NCI-H1092 (cell line): Measurements from ENCODE around the gene CD82.
A peak's percentile ranks its signal among the peaks of the same experiment; 100 is the strongest.

ENCODE experiments used
- DNase-seq: peaks from one replicate; lab custom pipeline; 2025; lab: John Stamatoyannopoulos, UW

The CD82 gene

DNA sequence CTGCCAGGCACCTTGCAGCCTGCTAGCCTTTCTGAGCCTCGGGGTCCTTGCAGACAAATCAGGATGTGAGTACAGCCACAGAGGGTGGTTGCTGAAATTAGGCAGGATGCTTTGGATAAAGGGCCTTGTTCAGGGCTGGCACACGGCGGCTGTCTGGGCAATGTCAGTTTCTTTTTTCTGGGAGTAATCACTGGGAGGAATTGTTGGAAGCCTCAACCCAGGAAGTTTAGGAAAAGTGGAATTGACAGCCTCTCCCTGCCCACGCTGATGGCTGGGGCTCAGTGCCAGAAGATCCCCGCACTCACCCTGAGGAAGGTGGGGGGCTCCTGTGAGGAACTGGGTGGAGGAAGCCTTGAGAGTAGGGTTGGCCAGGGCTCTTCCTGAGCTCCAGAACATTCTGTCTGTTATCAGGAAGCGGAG, 37.4 kb downstream of the CD82 start:
- DNase-seq = no peak

DNA sequence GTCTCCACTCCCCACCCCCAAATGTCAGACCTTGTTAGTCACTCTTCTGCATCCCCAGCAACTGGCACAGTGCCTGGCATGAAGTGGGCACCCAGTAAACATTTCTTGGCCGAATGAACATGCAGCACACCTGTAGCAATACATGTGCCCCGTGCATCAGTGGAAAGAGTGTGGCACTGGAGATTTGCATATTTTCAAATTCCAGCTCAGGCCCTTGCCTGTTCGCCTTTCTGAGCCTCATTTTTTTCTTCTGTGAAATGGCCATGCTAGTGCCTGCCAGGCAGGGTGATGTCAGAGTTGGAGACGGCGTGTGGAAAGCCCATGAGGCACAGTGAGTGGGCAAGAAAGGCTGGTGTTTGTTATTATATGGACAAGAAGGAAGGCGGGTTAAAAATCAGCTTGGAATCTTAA, 38.7 kb downstream of the CD82 start:
- peak; percentile 65 for DNase-seq

DNA sequence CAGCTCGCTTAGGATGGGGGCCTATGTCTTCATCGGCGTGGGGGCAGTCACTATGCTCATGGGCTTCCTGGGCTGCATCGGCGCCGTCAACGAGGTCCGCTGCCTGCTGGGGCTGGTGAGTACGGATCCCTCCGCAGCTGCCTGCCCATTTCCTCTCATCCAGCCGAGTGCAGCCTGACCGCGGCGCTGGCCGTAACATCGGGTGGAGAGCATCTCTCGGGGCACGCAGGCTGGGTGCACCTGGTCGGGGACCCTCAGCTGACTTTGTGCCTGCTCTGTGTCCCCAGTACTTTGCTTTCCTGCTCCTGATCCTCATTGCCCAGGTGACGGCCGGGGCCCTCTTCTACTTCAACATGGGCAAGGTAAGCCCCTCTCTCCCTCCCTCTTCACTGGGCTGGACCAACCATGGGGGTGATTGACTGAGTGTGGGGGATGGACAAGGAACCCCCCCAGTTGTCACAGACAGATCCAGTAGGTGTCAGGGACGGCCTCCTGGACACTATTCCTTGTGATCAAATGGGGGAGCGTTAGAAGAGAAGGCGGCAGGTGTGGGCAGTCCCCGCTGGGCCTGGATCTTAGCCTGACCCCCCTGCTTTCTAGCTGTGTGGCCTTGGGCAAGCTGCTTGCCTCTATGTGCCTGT, 39.7 kb downstream of the CD82 start:
- DNase-seq = no peak

DNA sequence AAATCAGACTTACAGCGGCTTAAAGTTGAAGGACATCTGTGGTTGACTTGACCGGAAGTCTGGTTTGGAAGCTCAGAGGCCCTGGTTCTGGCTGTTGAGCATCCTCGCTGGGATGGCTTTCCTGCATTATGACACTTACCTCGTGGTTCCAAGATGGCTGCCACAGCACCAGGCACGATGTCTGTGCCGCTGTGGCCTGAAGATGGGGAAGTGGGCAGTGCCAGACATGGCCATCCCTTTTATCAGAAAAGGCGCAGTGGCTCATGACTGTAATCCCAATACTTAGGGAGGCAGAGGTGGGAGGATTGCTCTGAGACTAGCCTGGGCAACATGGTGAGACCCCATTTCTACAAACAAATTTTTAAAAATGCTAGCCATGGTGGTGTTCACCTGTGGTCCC, 40.5 kb downstream of the CD82 start:
- no peak for DNase-seq

DNA sequence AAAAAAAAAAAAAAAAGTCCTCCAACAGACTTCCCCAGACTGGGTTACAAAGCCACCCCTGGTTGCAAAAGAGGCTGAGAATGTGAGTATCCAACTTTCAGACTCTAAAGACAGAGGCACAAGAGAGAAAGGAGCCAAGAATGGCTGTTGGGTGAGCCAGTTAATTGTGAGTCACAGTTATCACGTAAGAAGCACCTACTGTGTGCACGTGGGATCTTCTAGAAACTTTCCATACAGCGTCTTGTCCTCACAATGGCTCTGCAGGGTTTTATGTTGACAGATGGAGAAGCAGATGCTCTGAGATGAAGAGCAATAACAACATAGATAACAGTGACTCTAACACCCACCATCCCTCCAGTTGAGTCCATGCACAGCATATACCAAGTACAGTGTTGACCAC, 41.0 kb downstream of the CD82 start:
- DNase-seq = no peak

DNA sequence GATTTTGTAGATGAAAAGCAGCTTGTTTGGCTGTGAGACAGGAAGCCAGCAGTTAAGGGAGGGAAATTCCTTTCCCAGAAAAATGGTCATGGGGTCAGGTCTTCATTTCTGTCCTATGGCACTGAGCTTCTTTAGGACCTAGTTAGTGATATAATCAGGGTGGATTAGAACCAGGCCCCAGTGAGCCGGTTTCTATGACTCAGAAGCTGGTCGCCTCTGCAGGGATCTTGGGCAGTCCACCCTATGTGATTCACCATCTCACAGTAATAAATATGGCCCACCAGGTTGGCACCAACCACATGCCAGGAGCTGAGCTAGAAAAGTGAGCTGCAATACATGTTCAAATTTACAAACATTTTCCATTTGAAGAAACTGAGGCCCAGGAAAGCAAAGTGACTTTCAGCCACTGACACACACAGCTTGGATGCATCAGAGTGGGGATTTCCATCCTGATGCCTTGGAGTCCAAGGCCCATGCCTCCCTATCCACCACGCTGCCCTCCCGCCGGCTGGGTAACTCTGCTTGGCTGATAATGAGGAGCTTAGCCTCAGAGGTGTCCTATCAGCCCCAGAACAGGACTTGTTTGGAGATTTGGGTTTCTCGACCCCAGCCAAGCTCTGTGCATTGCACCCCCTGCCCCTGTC, 42.0 kb downstream of the CD82 start:
- DNase-seq = no peak

DNA sequence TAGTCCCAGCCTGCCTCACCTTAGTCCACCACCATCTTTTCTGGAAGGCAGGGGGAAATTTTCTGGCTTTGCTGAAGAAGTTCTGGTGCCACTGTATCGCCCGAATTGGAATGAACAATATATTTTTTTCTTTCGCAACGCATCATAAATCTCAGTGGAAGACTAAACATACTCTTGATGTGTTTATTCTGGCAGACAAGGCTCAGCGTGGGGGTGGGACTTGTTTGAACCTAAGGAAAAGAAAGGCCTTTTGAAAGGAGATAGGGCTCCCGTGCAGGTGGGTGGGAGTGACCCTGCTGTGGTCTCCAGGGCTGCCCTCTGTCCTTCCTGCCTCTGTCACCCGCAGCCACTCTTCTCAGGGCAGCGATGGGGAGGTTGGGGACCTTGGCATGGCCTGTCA, 42.5 kb downstream of the CD82 start:
- peak; percentile 77 for DNase-seq

DNA sequence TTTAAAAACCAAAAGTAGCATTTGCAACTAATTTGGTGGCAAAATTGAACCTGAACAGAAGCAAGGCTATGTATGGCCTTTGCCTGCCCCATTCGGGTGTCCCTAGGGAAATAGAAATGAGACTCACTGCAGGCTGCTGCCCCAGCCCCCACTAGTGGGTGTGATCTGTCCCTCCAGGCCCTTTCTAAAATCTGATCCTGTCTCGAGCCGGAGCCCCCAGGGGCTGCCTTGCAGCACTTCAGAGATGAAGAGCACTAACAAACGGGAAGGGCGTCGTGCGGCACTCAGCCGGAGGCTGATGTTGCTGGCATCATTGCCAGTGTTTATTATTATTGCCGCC, 43.2 kb downstream of the CD82 start:
- DNase-seq = peak; percentile 94

DNA sequence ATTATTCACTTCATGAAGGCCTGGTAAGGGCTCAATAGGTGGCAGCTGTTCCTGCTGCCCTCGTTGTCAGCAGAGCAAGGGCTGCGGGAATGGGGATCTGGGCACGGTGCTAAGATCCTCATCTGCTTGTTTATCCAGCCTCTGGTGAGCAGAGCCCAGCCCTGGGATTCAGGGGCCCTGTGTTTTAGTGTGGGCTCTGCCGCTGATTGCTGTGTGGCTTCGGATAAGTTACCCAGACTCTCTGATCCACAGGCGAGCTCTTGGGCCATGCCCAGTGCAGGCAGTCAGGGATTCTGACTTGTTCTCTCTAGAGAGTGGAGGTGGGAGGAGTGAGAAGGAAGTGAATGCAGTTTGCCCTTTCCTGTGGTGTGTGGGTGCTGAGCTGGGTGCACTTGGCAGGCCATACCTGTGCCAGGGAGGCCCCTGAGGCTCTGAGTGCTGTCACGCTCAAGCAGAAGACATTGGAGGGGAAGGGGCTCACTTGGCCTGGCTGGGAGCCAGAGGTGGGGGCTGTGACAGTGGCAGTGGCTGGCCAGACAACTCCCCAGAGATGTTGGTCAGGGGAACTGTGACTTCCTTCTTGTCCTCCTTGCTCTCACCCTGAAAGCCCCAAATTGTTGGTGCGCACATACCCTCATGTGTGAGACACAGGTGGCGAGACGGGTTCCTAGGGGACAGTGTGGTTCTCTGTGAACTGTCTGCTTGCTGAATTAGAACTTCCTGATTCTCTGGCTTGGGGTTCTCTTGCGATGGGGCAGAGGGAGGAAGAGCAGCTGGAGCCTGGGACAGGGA, 43.7 kb downstream of the CD82 start:
- no peak for DNase-seq

DNA sequence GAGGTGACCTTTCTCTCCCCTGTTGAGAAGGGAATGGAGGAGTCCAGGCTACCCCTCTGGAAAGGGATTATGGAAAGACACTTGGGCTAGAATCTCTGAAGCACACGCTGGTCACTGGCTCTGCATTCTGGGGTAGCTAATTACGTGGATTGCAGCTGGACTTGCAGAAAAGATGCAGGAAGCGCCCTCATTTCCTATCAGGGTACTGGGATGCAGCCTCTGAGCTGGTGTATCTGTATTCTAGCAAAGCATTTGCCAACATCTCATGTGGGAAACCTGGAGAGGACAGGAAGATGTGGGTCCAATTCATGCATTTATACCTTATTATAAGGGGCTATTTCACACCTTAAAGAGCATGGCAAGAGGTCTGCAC, 44.3 kb downstream of the CD82 start:
- DNase-seq = no peak

DNA sequence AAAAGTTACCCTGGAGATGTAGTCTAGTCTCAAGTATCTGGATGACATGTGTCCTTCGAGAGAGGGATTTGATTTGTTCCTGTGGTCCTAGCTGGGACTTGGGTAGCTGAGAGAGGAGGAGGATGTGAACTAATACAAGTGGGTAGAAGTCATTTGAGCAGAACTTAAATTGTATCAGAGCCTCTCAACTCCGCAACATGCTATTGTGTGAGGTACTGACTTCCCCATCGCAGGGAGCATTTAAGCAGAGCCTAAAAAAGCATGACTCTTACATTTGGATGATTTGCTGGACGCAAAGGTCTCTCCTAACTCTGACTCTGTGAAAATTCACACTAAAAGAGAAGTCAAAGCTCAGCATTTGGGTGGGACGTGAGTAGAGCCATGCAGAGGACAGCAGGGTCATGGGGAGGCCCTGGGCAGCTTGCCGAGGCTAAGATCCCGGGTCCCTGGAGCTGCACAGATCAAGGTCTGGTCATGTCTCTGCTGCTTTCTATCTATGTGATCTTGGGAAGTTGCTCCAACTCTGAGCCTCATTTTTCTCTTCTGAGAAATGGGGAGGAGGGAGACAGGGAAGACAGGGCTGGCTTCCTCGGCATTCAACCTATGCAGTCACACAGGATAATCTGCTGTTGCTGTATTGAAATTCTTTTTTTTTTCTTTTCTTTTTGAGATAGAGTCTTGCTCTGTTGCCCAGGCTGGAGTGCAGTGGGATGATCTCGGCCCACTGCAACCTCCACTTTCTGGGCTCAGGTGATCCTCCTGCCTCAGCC, 44.9 kb downstream of the CD82 start:
- no peak for DNase-seq

DNA sequence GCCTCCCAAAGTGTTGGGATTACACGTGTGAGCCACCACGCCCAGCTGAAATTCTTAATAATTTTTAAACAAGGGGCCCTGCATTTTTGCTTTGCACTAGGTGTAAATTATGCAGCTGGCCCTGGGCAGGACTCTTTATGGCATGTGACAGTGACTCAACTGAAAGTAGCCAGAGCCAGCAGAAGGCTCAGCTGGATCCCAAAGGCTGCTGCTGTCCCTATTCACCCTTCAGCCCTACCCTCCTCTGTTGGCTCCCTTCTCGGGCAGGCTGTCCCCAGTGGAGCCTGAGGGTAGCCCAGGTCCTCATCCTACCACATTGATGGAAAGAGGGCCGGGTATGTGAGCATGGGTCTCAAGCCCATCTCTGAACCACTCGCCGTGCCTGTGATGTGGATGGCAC, 45.6 kb downstream of the CD82 start:
- DNase-seq = no peak

DNA sequence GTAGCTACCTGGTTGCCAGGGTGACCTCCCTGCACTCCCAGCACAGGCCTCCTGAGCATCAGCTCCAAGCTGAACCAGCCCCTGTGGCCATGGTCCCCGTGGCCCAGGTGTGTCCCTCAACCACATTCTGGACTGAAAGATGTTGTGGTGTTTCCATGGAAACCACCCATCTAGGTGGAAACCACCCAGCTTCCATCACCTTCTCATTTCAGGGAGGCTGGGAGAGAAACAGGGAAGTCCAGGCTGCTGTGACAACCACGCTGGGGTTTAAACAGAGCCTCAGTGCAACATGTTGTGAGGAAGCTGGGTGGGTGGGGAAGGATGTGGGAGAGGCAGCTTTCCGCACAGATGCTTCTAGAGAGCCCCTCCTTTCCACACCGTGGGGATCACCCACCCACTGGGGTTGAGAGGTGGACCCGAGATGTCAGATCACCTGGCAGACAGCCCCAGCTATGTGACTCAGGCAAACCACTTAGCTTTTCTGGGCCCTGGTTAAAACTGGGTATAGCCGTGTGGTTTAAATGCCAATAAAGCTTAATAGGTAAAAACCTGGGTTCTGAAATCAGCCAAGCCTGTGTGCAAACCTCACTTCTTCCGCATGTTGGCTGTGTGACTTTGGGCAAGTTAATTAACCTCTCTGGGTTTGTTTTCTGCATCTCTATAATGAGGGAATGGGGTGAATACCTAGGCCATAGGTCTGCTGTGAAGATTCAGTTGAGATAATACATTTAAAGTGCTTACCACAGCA, 46.4 kb downstream of the CD82 start:
- DNase-seq = no peak

DNA sequence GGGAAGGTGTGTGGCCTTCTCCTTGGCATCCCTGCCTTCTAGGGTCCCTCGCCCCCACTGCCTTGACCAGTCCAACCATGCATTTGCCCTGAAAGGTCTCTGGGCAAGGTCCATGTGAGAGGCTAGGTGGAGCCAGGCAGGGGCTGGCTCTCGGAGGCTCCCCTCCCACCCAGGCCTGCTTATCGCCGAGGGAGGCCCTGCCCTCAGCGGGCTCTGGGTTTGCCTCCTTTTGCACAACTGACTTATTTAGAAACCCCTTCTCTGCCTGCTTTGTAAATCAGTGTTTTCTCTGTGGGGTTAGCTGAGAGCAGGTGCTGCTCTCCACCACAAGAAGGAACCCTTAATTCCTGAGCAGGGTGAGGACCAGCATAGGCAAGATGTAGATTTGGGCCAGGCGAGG, 47.7 kb downstream of the CD82 start:
- no peak for DNase-seq

DNA sequence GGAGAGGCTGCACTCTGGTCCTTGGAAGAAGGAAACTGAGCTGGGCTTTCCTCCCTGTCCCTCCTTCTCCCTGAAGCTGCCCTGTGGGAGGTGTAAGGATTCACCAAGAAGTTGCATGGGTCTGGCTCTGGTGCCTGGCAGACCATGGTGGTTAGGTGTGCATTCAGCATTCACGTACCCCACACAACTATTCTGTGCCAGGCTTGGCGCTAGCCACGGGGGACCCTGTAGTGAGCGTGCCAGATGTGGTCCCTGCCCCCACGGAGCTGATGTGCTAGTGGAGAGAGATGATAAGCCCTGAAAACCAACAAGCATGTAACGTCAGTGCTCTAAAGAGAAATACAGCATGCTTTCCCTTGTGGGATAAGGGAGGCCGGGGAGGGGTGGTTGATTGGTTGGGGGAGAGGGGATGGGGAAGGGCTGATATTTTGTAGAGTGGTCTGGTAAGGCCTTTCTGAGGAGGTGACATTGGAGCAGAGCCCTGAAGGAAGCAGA, 48.9 kb downstream of the CD82 start:
- DNase-seq = no peak

DNA sequence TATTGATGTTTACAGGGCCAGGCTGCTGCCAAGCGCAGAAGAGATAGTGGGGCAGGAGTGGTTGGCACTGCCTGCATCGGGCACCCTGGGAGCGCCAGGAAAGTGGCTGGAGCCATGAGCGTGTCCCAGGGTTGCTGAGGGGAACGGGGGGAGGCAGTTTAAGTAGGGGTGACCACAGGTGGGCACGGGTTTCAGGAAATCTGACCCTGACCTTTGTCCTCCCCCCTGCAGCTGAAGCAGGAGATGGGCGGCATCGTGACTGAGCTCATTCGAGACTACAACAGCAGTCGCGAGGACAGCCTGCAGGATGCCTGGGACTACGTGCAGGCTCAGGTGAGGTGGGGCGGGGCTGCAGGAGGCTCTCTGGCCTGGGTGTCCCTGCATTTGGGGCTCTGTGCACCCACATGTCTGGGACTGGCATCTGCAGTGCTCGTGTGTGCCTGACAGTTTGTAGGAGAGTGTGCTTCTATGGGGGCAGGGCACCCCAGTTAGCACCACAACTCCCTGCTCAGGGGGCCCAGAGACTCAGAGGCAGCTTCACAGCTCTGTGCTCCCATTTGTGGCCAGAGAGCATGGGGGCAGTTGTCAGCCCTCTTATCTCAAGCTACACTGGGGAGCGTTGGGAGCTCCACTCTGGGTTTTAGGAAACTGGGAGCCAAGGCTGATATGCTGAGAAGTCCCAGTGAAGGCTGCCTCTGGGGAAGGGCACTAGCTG, 49.7 kb downstream of the CD82 start:
- DNase-seq = no peak

DNA sequence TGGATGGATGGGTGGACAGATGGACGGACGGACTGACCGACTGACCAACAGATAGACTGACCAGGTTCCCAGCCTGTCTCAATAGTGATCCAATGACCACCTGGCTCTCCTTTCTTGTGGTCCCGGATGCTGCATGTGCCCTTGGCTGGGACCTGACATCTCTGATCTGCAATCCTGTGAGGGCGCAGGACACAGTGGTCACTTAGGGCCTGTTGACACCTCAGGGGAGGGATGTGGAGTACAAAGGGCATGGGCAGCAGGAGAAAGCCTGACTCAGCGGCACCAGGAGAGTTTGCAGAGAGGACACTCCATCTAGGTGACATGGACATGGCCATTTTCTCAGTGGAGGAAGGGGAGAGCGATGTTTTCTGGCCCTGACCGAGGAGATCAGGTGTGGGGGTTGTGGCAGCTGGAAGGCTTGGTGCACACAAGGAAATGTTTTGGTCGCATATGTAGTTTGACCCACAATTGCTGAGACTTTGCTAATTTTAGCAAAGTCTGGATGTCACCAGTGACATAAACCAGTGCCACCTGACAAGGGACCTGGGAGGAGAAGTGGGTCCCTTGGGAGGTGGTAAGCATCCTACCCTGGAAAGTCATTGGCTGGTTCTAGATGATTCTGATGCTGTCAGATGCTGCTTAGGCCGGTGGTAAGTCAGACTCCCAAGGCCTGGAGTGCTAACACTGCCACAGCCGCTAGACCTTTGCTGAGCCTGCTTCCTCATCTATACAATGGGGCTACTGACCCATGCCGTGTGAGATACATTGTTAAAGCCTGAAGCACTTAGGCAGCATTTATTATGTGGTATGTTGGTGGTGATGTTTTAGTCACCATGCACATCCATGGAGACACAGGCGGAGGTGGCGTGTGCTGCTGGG, 50.7 kb downstream of the CD82 start:
- no peak for DNase-seq

DNA sequence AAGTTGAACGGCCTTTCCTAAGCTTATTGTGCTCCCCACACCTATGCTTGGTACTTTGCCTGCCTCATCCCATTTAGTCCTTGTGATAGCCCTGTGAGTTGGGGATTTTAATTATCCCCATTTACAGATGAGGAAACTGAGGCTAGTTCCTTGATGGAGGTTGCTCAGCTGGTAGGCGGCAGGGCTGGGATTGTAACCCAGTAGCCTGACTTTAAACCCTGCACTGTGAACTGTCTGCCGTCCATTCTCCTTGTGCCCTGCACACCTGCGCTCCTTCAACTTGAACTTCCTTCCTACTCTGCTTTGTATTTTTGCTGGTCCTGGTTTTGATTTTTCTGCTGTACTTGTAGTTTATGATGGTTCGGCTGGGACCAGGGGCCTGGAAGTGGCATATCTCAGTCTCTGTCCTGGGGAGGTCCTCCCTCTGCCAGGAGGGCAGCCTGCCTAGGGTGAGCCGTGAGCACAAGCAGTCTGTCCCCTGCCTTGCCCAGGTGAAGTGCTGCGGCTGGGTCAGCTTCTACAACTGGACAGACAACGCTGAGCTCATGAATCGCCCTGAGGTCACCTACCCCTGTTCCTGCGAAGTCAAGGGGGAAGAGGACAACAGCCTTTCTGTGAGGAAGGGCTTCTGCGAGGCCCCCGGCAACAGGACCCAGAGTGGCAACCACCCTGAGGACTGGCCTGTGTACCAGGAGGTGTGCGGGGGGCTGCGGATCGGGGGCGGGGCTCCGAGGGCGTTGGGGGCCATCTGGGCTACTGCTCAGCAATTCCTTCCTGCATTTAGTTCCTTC, 52.4 kb downstream of the CD82 start:
- DNase-seq = no peak
